Testis (tissue), 3 donors: Measurements from ENCODE around the gene MRPL55. TPM values are rescaled to one million over a fixed set of nuclear protein-coding genes. Genes with fewer than 3 reads are reported as not detected.

Source experiments
- DNase-seq: peaks from one replicate; pipeline ENCODE4 v3.0.0-alpha.2; 2019
- H3K27ac ChIP-seq, 2 donors: fragments of 200-600 bp; sonication (generic); one replicate each; pipeline ENCODE4 v1.5.1; 2019
- H3K27me3 ChIP-seq: fragments of 200-600 bp; sonication (generic); one replicate; pipeline ENCODE4 v1.5.1; 2019
- H3K36me3 ChIP-seq: fragments of 200-600 bp; sonication (generic); one replicate; pipeline ENCODE4 v1.5.1; 2017; ENCODE audit warnings: low read depth; ENCODE audit errors: missing control alignments
- H3K4me1 ChIP-seq: fragments of 200-600 bp; sonication (generic); one replicate; pipeline ENCODE4 v1.5.1; 2019
- H3K4me3 ChIP-seq, 2 donors: fragments of 200-600 bp; sonication (generic); one replicate each; pipeline ENCODE4 v1.5.1; 2017 to 2019
- H3K9me3 ChIP-seq: fragments of 200-600 bp; sonication (generic); one replicate; pipeline ENCODE4 v1.5.1; 2017
- POLR2A ChIP-seq: fragments of 450-650 bp; IDR thresholded peaks from one replicate; pipeline ENCODE4 v1.6.1; 2017; ENCODE audit warnings: antibody characterized with exemption, mild to moderate bottlenecking, moderate library complexity
- WGBS, 2 donors: methylation state at CpG; one replicate each; pipeline ENCODE4 v1.1.5; 2018; 5-methylcytosine and 5-hydroxymethylcytosine counted together
- intact Hi-C: fragments of 100-400 bp; cut with DNase I; formaldehyde crosslinking; loops from one replicate; pipeline ENCODE4 v1.15.1; 2023; ENCODE audit warnings: low total_unique reads
- polyA plus RNA-seq: library from polyadenylated mRNA; stranded (reverse); fragments of 350-450 nt; fragmentation: Illumina TruSeq; extraction: RNeasy Lipid Tissue Mini Kit (QIAGEN cat#74804); gene quantifications from one replicate; pipeline ENCODE4 v1.2.3, GENCODE V29; 2014; ENCODE audit warnings: low read depth, low replicate concordance; ENCODE audit not compliant: insufficient read depth
- total RNA-seq, 2 donors: library from RNA; depleted of rRNA; stranded (reverse); fragments of >200 nt; gene quantifications; one replicate each; pipeline ENCODE4 v1.2.3, GENCODE V29; 2016
- TF ChIP-seq, protein P1 (sequence below), 3 experiments: fragments of 450-650 bp in 2 of 3; fragments of 200-600 bp in 1 of 3; sonication (generic) in 1 of 3; IDR thresholded peaks; one replicate each; pipeline ENCODE4 v1.5.1; 2016 to 2019; ENCODE audit warnings: antibody characterized with exemption in 3 of 3, mild to moderate bottlenecking in 2 of 3, moderate library complexity in 1 of 3

MRPL55 gene
- total and polyA plus RNA-seq, 3 donors from 2014 or later: 63.1 to 121 (median 102) TPM

- peak overlapping the region; percentile 97 to 99 for H3K27ac ChIP-seq
- no peaks in the 10 kb centered on the region for H3K27me3 ChIP-seq
- H3K9me3 ChIP-seq: no peaks in the 10 kb centered on the region
- no peak for TF ChIP-seq POLR2A
- TF ChIP-seq, protein P1, sequence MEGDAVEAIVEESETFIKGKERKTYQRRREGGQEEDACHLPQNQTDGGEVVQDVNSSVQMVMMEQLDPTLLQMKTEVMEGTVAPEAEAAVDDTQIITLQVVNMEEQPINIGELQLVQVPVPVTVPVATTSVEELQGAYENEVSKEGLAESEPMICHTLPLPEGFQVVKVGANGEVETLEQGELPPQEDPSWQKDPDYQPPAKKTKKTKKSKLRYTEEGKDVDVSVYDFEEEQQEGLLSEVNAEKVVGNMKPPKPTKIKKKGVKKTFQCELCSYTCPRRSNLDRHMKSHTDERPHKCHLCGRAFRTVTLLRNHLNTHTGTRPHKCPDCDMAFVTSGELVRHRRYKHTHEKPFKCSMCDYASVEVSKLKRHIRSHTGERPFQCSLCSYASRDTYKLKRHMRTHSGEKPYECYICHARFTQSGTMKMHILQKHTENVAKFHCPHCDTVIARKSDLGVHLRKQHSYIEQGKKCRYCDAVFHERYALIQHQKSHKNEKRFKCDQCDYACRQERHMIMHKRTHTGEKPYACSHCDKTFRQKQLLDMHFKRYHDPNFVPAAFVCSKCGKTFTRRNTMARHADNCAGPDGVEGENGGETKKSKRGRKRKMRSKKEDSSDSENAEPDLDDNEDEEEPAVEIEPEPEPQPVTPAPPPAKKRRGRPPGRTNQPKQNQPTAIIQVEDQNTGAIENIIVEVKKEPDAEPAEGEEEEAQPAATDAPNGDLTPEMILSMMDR (IDR thresholded peaks at IDR 0.05): no peak
- no peak for DNase-seq
- intact Hi-C loops: no loop called here
- peaks cover 45% of the 10 kb centered on the region for H3K4me1 ChIP-seq
- H3K36me3 ChIP-seq: no peaks in the 10 kb centered on the region
- no peak overlapping the region for H3K4me3 ChIP-seq
- WGBS, 2 donors: 74 to 84% methylated on average over 4 to 16 of the region's 16 CpGs
Measured at GRCh38 chr1:228142155-228142691, 33.1 kb upstream of the MRPL55 start.

- H3K9me3 ChIP-seq: no peaks in the 10 kb centered on the region
- intact Hi-C loops: no loop called here
- peak overlapping the region; percentile 94 to 99 for H3K4me3 ChIP-seq
- peaks cover 38% of the 10 kb centered on the region for H3K4me1 ChIP-seq
- TF ChIP-seq POLR2A: no peak
- TF ChIP-seq, protein P1 (IDR thresholded peaks at IDR 0.05): no peak
- DNase-seq: peak; percentile 79
- H3K27ac ChIP-seq: peak overlapping the region; percentile 97 to 99
- 8 to 9% methylated on average over 14 to 27 of the region's 27 CpGs for WGBS, 2 donors
- H3K36me3 ChIP-seq: no peaks in the 10 kb centered on the region
- no peaks in the 10 kb centered on the region for H3K27me3 ChIP-seq
Measured at GRCh38 chr1:228141226-228142044, 32.3 kb upstream of the MRPL55 start.

- Histone ChIP-seq H3K36me3 (no peaks in the 10 kb centered on the region), H3K4me1 (peaks cover 32% of the 10 kb centered on the region), H3K4me3 (peak overlapping the region; percentile 94 to 99), H3K27me3 (no peaks in the 10 kb centered on the region), H3K9me3 (no peaks in the 10 kb centered on the region), H3K27ac (peak overlapping the region; percentile 97 to 99)
- TF ChIP-seq POLR2A: no peak
- 2 to 5% methylated on average over 17 to 25 of the region's 25 CpGs for WGBS, 2 donors
- DNase-seq: no peak
- intact Hi-C loops: no loop called here
Measured at GRCh38 chr1:228140724-228141225, 31.7 kb upstream of the MRPL55 start.

DNA sequence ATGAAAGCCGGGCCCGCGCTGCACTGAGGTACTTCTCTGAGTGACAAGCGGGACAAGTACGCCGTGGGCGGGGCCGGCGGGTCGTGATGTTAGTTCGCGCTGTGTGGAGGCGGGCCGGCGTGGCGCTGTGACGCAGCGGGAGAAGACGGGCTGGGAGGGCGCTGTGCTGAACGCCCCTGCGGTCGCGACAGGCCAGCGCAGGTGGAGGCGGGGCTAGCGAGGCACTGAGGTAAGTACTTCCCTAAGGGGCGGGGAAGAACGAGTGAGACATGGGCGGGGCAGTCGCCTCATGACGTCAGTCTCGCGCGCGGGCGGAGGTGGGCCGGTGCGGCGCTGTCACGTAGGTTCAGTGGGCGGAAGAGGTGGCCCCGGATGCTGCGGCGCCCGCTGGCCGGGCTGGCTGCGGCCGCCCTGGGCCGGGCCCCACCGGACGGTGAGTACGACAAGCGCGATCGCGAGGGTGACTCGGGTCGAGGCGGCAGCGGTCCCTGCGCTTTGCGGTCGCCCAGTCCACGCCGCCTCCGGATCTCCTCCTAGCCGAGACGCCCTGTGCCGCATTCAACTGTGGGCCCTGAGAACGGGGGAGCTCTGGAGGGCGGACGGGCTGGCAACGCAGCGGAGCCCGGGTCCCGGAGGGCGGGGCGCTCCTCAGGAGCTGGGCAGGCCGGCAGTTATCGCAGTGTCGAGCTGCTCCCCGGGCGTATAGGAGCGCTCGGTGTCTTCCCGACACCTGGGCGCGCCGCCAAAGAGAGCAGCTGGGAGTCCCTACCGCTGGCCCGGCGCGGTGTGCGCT is 31.0 kb upstream of the MRPL55 start, which contains the start of gene GUK1:
GUK1 (plus strand) TSS at position 349 of the 793 bp plus-strand sequence; CDS start at position 373, 24 bp downstream.
- WGBS, 2 donors: 0% methylated on average over 22 to 75 of the region's 95 CpGs
- peaks cover 26% of the 10 kb centered on the region for H3K4me1 ChIP-seq
- TF ChIP-seq, protein P1 (IDR thresholded peaks at IDR 0.05): peak in 2 of 3 experiments; percentile 11 to 62
- TF ChIP-seq POLR2A: peak; percentile 80

More for the DNA sequence above, 31.0 kb upstream of the MRPL55 start, which contains the start of gene GUK1:
- DNase-seq: peak; percentile 100
- intact Hi-C loops: loop anchor here (10.0 kb wide), 1 partner anchor 355 kb away; no protein-coding TSS in a partner anchor
- Histone ChIP-seq H3K9me3 (no peaks in the 10 kb centered on the region), H3K27ac (peak within 1 kb of the TSS; percentile 97 to 99), H3K4me3 (peak within 1 kb of the TSS; percentile 94 to 99), H3K27me3 (no peaks in the 10 kb centered on the region), H3K36me3 (no peaks in the 10 kb centered on the region)
